HG03442 (cell line): Measurements from ENCODE around the gene PARD3B.

ENCODE experiments used
- ATAC-seq: cut with Tn5 transposase; IDR thresholded peaks from one replicate; pipeline ENCODE4 v1.9.1; 2021; ENCODE audit warnings: mild to moderate bottlenecking, moderate library complexity; ENCODE audit not compliant: unreplicated experiment

The PARD3B gene

DNA sequence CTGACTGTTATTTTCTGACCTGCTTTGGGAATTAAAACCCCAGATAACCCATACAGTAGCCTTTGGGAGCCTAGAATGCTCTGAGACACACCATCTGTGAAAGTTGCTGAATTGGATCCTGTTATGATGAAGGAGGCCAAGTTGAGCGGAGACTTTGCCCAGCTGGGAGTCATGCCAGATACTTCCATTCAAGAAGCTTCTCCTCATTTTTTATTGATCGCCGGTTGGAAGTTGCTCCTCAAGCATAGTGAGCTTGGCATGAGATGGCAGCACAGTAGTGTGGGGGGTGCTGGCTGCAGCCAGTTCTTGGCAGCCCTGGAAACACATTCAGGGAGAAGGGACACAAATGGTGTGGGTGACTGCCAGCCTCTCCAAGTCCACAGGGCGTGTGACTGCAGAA is 866.3 kb downstream of the PARD3B start:
- no peak for ATAC-seq

DNA sequence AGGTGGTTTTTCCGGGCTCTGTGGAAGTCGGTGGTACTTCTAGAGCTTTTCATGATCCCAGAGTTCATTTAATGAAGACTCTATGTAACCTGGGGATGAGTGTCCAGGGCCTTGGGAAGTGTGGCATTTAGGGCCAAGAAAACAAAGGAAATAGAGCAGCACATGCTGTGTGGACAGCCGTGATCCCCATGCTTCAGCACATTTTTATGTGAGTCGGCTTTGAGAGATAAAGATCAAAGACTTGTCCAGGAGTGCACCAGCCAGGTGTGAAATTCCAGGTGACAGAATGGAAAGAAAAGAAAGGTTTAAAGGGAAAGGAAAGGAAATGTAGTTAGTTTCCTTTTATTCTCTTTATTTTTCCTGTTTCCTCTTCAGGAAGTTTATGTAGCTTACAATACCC is 879.1 kb downstream of the PARD3B start:
- no peak for ATAC-seq

DNA sequence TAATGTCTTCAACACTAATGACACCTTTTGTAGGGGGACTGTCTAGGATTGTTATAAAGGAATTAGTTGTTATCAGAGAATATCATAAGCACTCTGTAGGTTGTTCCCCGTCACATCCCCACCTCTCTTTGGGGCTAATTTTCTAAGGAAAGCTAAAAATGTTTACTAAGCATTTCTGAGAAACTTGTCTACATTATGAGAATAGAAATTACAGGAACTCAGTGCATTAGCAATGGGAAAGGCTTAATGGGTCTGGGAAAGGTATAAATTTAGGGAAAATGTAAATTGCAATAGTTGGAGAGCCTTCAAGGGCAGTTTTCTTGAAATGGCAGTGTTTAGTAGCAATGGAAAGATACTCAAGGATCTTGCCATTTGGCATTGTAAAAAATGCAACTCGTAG is 879.8 kb downstream of the PARD3B start:
- ATAC-seq, result no peak

DNA sequence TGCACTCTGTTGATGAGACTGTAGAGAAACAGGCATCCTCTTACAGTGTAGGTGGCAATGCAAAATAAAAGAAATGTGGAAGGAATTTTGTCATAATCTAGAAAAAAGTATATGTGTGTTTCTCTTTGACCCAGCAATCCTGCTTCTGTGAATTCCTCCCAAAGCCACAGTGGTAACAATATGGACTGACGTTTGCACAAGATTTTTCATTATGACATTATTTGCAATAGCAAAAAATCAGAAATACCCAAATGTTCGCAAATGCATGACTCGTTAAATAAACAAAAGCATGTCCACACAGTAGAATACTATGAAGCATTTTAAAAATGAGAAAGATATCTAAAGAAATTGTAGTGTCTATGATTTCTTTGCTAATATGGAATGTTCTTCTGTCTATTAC is 881.8 kb downstream of the PARD3B start:
- no peak for ATAC-seq

DNA sequence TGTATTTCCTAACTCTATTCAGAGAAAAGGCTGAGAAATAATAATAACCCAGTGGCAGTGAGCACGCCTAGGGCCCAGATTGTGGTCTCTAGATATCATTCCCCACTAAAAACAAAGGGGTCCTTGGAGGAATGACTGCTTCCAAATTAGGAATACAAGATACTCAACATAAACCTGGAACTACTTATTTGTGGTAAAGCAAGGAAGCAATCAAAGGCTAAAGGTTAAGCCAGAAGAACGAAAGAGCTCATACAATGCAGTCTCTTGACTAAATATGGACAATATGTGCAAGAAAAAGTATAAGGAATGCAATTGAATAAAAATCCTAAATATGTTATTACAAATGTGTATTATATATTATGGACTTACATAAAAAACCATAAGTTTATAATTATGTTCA is 883.5 kb downstream of the PARD3B start:
- no peak for ATAC-seq

DNA sequence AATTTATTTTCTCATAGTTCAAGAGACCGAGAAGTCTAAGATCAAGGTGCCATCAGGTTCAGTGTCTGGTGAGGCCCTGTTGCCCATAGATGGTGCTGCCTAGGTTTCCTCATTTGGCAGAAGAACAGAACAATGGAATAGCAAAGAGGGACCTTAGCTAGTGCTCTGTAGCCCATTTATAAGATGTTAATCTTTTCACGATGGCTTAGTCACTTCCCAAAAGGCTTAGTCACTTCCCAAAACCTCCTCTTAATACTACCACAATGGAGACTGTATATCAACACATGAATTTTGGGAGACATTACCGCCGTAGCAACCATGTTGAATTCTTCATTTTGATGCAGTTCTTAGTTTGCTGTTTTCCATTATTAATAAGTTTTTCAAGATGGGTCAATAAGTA is 890.7 kb downstream of the PARD3B start:
- ATAC-seq, result no peak

DNA sequence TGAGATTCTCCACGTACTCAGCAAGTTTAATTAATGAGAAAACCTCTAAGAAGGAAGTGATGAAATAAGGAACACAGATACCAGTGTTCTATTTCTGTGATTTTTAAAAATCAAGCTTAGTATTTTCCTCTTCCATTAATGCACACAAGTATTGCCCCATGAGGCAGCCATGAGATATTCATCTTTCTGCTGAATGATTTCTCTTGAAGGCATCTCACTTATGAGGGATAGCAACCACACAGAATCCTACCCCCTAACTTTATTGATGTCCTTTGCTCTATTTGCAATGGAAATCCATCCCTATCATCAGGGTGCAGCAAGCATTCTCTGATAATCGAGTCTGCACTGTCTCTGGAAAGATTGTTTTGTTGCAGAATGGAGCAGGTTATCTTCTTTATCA is 893.0 kb downstream of the PARD3B start:
- ATAC-seq, result no peak

DNA sequence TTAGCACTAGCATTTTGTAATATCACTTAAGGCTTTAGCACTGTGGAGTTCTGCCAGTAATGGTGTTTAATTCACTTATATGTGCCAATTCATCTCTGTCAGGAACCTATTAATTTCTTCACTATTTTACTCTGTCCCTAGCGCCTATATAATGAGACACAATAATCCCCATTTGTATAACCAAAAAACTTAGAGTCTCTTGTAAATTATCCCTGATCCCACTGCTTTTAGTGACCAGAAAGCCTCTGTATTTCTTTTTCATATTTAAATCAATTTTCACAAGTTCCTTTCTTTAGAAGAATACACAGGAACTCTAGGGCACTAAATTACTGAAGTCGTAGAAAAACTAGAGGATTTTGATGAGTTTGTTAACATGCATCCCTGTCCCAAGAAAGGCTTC is 894.3 kb downstream of the PARD3B start:
- ATAC-seq, result no peak

DNA sequence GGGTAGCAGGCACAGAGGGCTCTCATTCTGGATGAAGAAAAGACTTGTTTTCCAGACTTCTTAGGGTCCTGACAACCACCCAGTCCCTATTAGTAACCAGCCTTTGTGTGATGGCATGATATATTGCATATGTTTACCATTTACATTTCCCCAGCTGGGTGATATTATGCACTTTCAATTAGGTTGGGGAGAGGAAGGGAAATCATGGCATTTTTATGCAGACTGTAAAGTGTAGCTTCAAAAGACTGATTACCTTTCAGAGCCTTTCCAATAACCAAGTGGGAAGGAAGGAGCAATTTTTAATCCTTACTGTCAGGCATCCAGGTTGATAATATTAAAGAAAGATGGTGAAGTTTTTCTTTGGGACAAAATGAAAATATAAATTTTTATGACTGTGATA is 896.2 kb downstream of the PARD3B start:
- no peak for ATAC-seq

DNA sequence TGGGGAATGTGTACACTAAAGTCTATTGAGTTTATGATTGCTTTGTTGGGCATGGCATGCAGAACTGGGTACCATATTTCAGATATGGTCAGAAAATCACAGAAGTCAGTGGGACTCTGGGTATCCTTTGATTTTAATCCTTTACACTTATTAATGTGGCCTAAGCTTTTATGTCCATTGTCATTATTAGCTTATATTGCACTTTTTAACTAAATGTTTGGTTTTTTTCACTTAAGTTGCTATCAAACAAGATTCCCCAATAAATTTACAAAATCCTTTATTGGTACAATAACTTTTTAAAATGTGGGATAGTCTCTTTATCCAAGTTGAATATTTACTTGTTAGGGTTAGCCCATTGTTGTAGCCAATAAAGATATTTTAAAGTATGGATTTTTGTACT is 902.9 kb downstream of the PARD3B start:
- no peak for ATAC-seq

DNA sequence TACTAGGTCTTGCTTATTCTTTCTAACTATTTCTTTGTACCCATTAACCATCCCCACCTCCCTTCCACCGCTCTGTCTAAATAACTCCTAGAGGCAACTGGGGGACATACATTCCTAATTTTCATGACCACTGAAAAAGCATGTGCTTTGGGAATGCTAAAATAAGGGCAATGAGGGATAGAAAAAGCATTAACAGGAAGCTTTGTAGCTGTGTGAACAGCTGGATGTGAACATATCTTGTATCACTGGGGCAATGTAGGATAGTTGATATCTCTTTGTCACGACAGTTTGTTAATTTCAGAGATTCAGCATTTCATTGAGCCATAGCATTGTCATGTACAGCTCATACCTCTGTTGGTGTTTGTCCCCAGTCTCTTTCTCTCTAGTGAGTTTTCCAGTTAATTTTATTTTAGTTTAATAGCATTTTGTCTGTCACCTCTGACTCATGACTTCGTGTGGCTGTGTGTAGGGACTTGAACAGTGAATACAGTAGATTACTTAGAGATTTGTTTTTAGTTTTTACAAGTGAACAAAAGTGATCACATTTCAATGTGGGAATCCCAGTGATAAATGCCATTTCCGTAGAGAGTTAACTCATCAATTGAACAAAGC is 906.7 kb downstream of the PARD3B start:
- ATAC-seq, result no peak

DNA sequence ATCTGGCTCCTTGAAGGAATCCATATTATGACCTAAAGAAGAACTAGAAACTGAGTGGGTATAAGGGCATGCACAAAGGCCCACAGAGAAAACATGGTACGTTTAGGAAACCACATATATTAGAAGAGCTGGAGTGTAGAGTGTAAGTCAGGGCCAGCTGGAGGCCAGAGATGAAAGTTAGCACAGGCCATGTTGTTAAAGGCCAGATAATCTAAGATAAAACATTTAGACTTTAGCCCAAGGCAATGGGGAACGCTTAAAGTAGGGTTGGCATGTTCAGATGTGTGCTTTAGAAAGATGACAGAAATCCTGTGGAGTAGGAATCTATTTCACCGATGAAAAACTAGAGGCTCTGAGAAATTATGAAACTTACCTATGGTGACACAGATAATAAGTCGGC is 907.9 kb downstream of the PARD3B start:
- ATAC-seq, result no peak

DNA sequence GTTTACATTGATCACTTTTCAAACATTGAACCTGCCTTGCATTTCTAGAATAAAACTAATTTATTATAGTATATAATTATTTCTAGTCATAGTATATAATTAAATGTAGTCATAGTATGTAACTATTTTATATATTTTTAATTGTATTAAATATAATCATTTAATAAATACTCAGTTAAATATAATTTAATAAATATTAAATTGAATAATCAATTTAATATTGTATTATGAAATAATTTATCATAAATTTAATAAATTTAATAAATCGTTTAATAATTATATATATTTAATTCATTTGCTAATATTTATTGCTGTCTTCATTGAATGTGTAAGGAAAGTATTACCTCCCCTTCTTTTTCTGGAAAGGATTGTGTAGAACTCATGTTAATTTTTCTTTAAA is 911.4 kb downstream of the PARD3B start:
- no peak for ATAC-seq

DNA sequence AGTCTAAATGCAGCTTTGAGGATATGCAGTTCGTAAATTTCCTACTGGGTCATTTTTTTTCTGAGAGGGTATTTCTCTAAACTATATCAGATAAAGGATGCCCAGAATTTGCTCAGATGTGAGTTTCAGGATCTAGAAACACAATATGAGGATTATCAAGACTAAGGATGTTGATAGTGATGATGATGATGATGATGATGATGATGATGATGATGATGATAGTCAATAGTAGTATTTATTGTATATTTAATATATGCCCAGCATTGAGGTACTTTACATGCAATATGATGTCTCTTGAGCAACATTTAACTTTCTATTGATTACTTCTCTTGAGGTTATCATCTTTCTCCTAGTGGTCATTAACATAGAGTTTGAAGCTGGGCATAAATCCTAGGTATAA is 914.9 kb downstream of the PARD3B start:
- ATAC-seq, result no peak

DNA sequence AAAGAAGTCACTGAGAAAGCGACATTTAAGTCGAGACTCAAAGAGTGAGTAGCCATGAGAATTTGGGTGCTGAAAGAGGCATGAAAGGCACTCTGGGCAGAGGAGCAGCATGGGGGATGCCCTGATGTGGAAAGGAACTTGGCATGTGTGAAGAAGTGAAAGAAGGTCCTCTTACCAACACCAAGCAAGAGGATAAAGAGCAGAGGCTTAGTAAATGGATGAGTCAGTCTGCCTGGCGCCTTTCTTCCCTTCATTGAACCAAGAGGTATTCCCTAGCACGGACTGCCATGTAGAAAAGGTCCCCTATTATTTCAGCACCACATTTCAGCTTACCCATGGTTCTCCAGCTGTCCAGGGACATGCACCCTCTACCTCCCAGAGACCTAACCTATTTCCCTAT is 915.9 kb downstream of the PARD3B start:
- no peak for ATAC-seq

DNA sequence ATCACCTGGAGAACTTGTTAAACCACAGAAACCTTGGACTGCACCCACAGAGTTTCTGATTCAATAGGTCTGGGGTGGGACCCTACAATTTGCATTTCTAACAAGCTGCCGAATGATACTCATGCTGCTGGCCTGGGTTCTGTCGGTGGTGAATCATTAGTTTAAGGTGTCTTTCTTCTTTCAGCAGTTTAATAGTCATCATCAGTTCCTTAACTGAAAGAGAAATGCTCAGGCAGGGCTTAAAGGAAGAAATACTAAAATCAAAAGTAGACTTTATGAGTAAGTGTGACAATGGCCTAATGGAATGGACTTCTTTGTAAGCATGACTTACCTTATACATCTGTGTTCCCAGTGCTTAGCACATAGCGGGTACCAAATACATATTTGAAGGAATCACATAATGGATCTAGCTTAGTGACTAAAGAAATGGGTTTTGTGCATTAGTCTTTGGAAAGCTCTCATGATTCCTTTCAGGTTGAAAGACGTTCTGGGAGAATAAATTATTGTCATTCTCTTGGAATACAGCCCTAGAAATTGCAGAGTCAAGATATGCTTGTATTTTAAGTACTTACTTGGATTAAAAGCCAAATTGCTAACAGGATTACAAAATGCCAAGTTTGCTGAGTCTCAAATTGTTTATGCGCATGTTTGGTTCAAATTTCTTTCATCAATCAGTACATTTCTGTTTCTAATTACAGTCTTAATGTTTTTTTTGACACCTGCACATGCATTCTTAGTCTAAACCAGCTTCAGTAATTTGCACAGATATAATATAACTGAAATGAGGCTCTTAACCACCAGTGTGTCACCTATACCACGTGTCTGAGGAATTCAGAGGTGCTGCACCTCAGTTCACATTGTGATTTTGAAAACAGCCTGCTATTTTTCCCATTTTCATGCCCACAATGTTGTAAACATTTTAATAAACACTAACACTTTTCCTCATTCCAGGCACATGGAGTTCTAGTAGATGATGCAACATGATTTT is 916.7 kb downstream of the PARD3B start:
- ATAC-seq, result peak; percentile 58

DNA sequence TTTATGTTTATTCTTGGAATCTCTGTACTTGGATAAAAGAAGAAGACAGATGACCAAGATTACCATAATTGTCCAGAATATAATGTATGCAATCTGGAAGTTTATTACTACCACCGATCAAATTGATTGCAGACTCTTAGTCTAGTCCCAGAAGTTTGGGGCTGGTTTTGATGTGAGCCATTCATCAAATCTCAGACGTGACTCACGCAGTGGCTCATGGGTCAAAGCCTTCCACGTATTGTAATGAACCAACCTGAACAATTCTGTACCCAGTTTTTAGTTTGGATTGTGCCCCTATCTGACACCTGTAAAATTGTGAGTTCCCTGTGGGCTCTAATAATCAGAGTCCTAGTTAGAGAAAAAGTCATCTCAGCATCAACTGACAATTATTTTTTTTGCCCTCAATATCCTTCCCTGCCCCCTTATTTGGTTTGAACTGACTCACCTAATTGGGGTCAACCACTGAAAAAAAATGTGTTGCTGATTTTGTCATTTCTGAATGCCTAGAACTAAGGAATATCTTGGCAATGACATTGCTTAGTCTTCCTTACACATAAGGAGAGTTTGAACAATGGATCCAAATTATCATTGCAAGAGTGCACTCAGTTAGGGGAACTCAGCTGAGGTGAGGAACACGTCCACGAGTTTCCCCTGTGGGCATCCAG is 917.5 kb downstream of the PARD3B start:
- ATAC-seq, result no peak

DNA sequence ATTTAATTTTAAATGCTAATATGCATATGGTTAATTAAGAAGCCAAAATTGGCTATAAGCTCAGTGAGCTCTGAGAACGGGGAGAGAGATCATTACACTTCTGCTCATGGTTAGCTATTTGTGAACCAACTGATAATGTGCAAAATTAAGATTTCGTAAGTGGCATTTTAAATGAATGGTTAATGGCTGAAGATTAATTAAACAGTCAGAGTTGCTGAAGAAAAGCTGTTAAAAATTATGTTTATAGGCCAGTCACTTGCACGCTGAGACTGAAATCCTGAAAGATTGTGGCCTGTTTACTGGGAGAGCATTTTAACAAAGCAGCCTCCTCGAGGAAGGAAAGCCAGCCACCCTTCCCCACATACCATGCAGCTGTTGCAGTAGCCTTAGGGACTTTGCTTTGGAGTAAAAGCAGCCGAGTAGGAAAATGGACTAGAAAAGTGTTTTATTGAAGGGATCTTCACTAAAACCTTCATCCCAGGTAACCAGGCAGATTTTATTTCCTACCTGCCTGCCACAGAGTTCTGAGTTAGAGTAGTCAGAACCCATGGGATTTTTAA is 918.3 kb downstream of the PARD3B start:
- ATAC-seq, result no peak

DNA sequence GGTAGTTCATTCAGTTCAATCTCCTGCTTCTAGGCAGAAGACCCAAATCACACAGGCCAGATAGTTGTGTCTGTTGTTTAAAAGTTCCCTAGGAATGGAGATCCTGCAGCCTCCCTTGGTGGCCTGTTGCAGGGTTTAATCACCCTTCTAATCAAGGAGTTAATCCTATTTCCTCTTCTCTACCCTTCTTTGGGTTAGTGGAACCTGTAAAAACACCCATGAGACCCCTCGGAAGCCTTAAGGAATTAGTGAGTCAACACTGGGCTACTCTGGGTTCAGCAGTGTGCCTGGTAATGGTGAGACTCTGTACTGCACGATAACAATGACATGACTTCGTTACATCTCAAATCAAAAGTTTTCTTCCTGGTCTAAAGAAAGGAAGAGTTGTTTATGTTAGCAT is 919.4 kb downstream of the PARD3B start:
- ATAC-seq, result no peak

DNA sequence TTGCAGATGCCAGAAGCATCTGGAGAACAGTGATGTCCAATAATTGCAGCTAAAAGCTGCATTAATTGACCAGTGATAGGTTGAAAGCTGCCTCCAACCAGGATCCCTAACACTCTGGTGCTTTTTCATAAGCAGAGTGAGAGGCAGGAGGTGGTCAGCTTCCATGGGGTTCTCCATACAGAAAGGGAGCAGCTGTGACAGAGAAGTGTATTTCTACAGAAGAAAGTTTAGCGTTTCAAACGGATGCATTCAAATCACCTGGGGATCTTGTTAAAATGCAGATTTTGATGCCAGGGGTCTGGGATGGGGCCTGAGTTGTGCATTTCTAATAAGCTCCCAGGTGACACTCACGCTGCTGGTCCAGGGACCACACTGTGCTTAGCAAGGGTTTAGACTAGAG is 920.5 kb downstream of the PARD3B start:
- no peak for ATAC-seq

DNA sequence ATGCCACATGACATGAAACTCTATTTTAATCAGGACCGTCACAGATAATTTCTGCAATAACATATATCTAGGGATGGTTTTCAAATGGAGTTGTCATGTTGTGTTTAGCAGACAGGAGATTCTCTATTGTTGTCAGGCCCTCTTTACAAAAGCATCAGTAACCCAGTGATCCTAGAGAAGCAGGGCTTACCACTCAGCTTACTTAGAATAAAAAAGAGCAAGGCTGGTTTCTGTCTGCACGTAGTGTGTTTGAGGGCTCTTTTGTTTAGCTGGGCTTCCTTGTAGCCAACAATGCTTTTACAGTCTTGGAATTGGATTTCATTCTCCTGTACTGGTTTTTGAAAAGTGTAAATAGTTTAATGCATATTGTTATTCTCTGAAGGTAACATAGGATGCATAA is 926.5 kb downstream of the PARD3B start:
- no peak for ATAC-seq

DNA sequence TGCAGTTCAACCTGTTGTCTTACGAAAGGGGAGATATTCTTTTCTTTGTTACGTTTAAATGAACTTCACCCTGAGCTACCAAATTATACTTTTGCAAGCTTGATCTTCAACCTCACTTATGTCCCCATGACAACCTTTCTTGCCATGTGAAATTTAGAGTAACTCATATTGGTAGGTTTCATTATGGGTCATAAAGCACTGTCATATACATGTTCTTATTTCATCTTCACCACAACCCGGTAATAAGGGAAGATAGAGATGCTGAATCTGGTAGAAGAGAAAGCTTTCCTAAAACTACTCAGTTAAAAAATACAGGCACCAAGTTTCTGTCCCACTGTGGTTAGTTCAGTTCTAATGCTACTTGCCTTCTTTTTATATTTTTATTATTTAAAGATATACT is 928.5 kb downstream of the PARD3B start:
- no peak for ATAC-seq
